Transverse colon (tissue), 4 donors: ENCODE data around the gene SLC1A3. TPM values are rescaled to one million over a fixed set of nuclear protein-coding genes. Genes with fewer than 3 reads are reported as not detected.

Experiments
- DNase-seq: peaks from one replicate; pipeline ENCODE4 v3.0.0-alpha.2; 2019
- H3K27ac ChIP-seq, 4 donors: fragments of 200-600 bp; sonication (generic); 2 replicates each; pipeline ENCODE4 v1.5.1; 2016 to 2018; ENCODE audit warnings: inconsistent platforms in 4 of 4
- H3K27me3 ChIP-seq: fragments of 200-600 bp; sonication (generic); 2 replicates; pipeline ENCODE4 v1.5.1; 2017; ENCODE audit warnings: inconsistent platforms
- H3K36me3 ChIP-seq, 4 donors: fragments of 200-600 bp; sonication (generic); 2 replicates each; pipeline ENCODE4 v1.5.1; 2017 to 2019; ENCODE audit warnings: inconsistent platforms in 4 of 4
- H3K4me1 ChIP-seq, 4 donors: fragments of 200-600 bp; sonication (generic); 2 replicates each; pipeline ENCODE4 v1.5.1; 2017 to 2020; ENCODE audit warnings: inconsistent platforms in 4 of 4
- H3K4me3 ChIP-seq, 4 donors: fragments of 200-600 bp; sonication (generic); 1 replicate in 1 of 4; 2 replicates in 3 of 4; pipeline versions ENCODE4 v1.5.1 to v1.6.1; 2017 to 2019; ENCODE audit warnings: inconsistent platforms in 4 of 4
- H3K9me3 ChIP-seq, 2 donors: fragments of 200-600 bp; sonication (generic); 2 replicates each; pipeline ENCODE4 v1.5.1; 2017 to 2019; ENCODE audit warnings: inconsistent platforms in 2 of 2
- EP300 ChIP-seq: sonication (generic); formaldehyde crosslinking; IDR thresholded peaks from one replicate; pipeline ENCODE4 v1.6.1; 2017; ENCODE audit warnings: antibody characterized with exemption, low read depth
- POLR2A ChIP-seq: fragments of 450-650 bp; IDR thresholded peaks from one replicate; pipeline ENCODE4 v1.6.1; 2016; ENCODE audit warnings: antibody characterized with exemption, mild to moderate bottlenecking, moderate library complexity
- POLR2AphosphoS5 ChIP-seq, 3 donors: sonication (generic); formaldehyde crosslinking; IDR thresholded peaks; one replicate each; pipeline ENCODE4 v1.6.1; 2016; ENCODE audit warnings: antibody characterized with exemption in 3 of 3
- WGBS, 2 donors: methylation state at CpG; one replicate each; pipeline ENCODE4 v1.1.5; 2018; ENCODE audit warnings: low coverage in 1 of 2; 5-methylcytosine and 5-hydroxymethylcytosine counted together
- in situ Hi-C, 4 donors: fragments of 200-750 bp; cut with MboI; loops; one replicate each; pipeline versions ENCODE4 v1.15.0 to v1.15.1; 2017; ENCODE audit warnings: low sequenced_read_pairs in 3 of 4, low pct_ligation_motif_present in 1 of 4, low pct_unique_long_range_greater_than_20kb in 1 of 4
- intact Hi-C: fragments of 100-400 bp; cut with DNase I; formaldehyde crosslinking; loops from one replicate; pipeline ENCODE4 v1.15.1; 2023; ENCODE audit warnings: low total_unique reads
- total RNA-seq, 4 donors: library from RNA; depleted of rRNA; stranded (reverse); fragments of >200 nt; gene quantifications; one replicate each; pipeline ENCODE4 v1.1.0, GENCODE V29; 2016
- TF ChIP-seq, protein P1 (sequence below), 5 experiments: fragments of 200-600 bp in 3 of 5; fragments of 450-650 bp in 2 of 5; sonication (generic) in 3 of 5; IDR thresholded peaks; 1 replicate in 2 of 5; 2 replicates in 3 of 5; pipeline ENCODE4 v1.5.1; 2016 to 2017; ENCODE audit warnings: antibody characterized with exemption in 5 of 5, inconsistent platforms in 3 of 5, mild to moderate bottlenecking in 2 of 5, moderate library complexity in 1 of 5

The SLC1A3 gene
- total RNA-seq, 4 donors from 2014 or later, result 0.20 to 16.0 (median 4.1) TPM

- WGBS, 2 donors, result 32 to 47% methylated on average over 5 to 6 of the region's 6 CpGs
- H3K4me3 ChIP-seq, result no peak overlapping the region
- H3K4me1 ChIP-seq, result peaks cover 0 to 5% (median 2%) of the 10 kb centered on the region in 4 donors
- no peaks in the 10 kb centered on the region for H3K9me3 ChIP-seq
- DNase-seq, result no peak
- in situ Hi-C loops (no loop called here), intact Hi-C loops (no loop called here)
- H3K27me3 ChIP-seq, result peaks cover 25% of the 10 kb centered on the region
- TF ChIP-seq EP300 (no peak), POLR2A (no peak), POLR2AphosphoS5 (IDR thresholded peaks at IDR 0.05) (no peak)
- TF ChIP-seq, protein P1, sequence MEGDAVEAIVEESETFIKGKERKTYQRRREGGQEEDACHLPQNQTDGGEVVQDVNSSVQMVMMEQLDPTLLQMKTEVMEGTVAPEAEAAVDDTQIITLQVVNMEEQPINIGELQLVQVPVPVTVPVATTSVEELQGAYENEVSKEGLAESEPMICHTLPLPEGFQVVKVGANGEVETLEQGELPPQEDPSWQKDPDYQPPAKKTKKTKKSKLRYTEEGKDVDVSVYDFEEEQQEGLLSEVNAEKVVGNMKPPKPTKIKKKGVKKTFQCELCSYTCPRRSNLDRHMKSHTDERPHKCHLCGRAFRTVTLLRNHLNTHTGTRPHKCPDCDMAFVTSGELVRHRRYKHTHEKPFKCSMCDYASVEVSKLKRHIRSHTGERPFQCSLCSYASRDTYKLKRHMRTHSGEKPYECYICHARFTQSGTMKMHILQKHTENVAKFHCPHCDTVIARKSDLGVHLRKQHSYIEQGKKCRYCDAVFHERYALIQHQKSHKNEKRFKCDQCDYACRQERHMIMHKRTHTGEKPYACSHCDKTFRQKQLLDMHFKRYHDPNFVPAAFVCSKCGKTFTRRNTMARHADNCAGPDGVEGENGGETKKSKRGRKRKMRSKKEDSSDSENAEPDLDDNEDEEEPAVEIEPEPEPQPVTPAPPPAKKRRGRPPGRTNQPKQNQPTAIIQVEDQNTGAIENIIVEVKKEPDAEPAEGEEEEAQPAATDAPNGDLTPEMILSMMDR (IDR thresholded peaks at IDR 0.05), result no peak
- no peaks in the 10 kb centered on the region for H3K36me3 ChIP-seq
- no peak overlapping the region for H3K27ac ChIP-seq
Observed at GRCh38 chr5:36600917-36601527, 5.4 kb upstream of the SLC1A3 start.

- intact Hi-C loops (no loop called here), in situ Hi-C loops (no loop called here)
- H3K27ac ChIP-seq, result no peak overlapping the region
- 49 to 70% methylated on average over 2 to 5 of the region's 5 CpGs for WGBS, 2 donors
- H3K4me3 ChIP-seq, result no peak overlapping the region
- H3K27me3 ChIP-seq, result peaks cover 42% of the 10 kb centered on the region
- no peak for DNase-seq
- TF ChIP-seq EP300 (no peak), POLR2AphosphoS5 (IDR thresholded peaks at IDR 0.05) (no peak), POLR2A (no peak)
- TF ChIP-seq, protein P1 (IDR thresholded peaks at IDR 0.05), result no peak
- no peaks in the 10 kb centered on the region for H3K36me3 ChIP-seq
- no peaks in the 10 kb centered on the region for H3K9me3 ChIP-seq
- peaks cover 0 to 15% (median 6%) of the 10 kb centered on the region in 4 donors for H3K4me1 ChIP-seq
Observed at GRCh38 chr5:36602704-36603321, 3.6 kb upstream of the SLC1A3 start.

- no peak overlapping the region for H3K27ac ChIP-seq
- no peaks in the 10 kb centered on the region for H3K9me3 ChIP-seq
- no peak for DNase-seq
- intact Hi-C loops, result no loop called here
- H3K4me1 ChIP-seq, result peaks cover 0 to 15% (median 6%) of the 10 kb centered on the region in 4 donors
- no peak overlapping the region for H3K4me3 ChIP-seq
- H3K36me3 ChIP-seq, result no peaks in the 10 kb centered on the region
- H3K27me3 ChIP-seq, result peaks cover 55% of the 10 kb centered on the region
- in situ Hi-C loops, result no loop called here
- TF ChIP-seq POLR2AphosphoS5 (IDR thresholded peaks at IDR 0.05) (no peak), EP300 (no peak), POLR2A (no peak)
- TF ChIP-seq, protein P1 (IDR thresholded peaks at IDR 0.05), result no peak
Observed at GRCh38 chr5:36605241-36605640, 1.2 kb upstream of the SLC1A3 start.

GRCh38 chr5:36606036-36606427, 374 bp upstream of the SLC1A3 start:
- 4 to 11% methylated on average over 11 of the region's 11 CpGs for WGBS, 2 donors
- Histone ChIP-seq H3K27ac (peak overlapping the region in 1 of 4 donors; percentile 2), H3K36me3 (no peaks in the 10 kb centered on the region), H3K4me1 (peaks cover 0 to 15% (median 6%) of the 10 kb centered on the region in 4 donors), H3K9me3 (no peaks in the 10 kb centered on the region), H3K27me3 (peaks cover 55% of the 10 kb centered on the region), H3K4me3 (peak overlapping the region in 3 of 4 donors; percentile 17 to 43 (median 31))
- TF ChIP-seq POLR2A, result no peak
- no peak for TF ChIP-seq EP300
- TF ChIP-seq, protein P1 (IDR thresholded peaks at IDR 0.05), result no peak
- TF ChIP-seq POLR2AphosphoS5 (IDR thresholded peaks at IDR 0.05), result no peak
- intact Hi-C loops (no loop called here), in situ Hi-C loops (no loop called here)
- no peak for DNase-seq
